ENCODE measurements around the gene SERPINC1.
"Not testable (repeated sequence)": the region's sequence is repeated elsewhere in the genome, so short reads cannot be mapped to it uniquely, and the experiment has no call there.

The SERPINC1 gene

GRCh38 chr1:173889885-173890284 lies 27.2 kb downstream of the SERPINC1 start:
- no peak for DNase-seq (ENCODE audit: low spot score)

- no peak for DNase-seq (ENCODE audit: low spot score)
These were observed 28.4 kb downstream of the SERPINC1 start for GRCh38 chr1:173888749-173889148.

GRCh38 chr1:173887627-173888026 lies 29.5 kb downstream of the SERPINC1 start:
- DNase-seq (ENCODE audit: low spot score) = no peak

GRCh38 chr1:173886746-173887611 lies 30.1 kb downstream of the SERPINC1 start:
- no peak for DNase-seq (ENCODE audit: low spot score)

GRCh38 chr1:173884701-173885100 lies 32.4 kb downstream of the SERPINC1 start:
- no peak for DNase-seq (ENCODE audit: low spot score)

- DNase-seq (ENCODE audit: low spot score) = not testable (repeated sequence)
These were observed 36.0 kb downstream of the SERPINC1 start for GRCh38 chr1:173881117-173881516.

GRCh38 chr1:173878251-173878650 lies 38.9 kb downstream of the SERPINC1 start:
- DNase-seq (ENCODE audit: low spot score) = no peak

- DNase-seq (ENCODE audit: low spot score) = no peak
These were observed 40.4 kb downstream of the SERPINC1 start for GRCh38 chr1:173876732-173877131.

- DNase-seq (ENCODE audit: low spot score) = no peak
These were observed 45.6 kb downstream of the SERPINC1 start for GRCh38 chr1:173871500-173871899.

GRCh38 chr1:173871091-173871490 lies 46.0 kb downstream of the SERPINC1 start:
- DNase-seq (ENCODE audit: low spot score) = no peak

GRCh38 chr1:173870252-173871075 lies 46.7 kb downstream of the SERPINC1 start:
- DNase-seq (ENCODE audit: low spot score) = peak; percentile 46

GRCh38 chr1:173869021-173869359 lies 48.1 kb downstream of the SERPINC1 start:
- DNase-seq (ENCODE audit: low spot score) = no peak

- DNase-seq (ENCODE audit: low spot score) = peak; percentile 95
These were observed 48.7 kb downstream of the SERPINC1 start, which contains the start of gene ZBTB37 for GRCh38 chr1:173868266-173869020. ZBTB37 (plus strand) TSS chr1:173868380; CDS start chr1:173870226, 1,846 bp downstream.

GRCh38 chr1:173867753-173868265 lies 49.3 kb downstream of the SERPINC1 start, which contains the start of gene GAS5:
GAS5 (minus strand) TSS chr1:173867989.
- DNase-seq (ENCODE audit: low spot score) = peak; percentile 100

- no peak for DNase-seq (ENCODE audit: low spot score)
These were observed 49.9 kb downstream of the SERPINC1 start for GRCh38 chr1:173867141-173867752.

GRCh38 chr1:173866413-173867115 lies 50.6 kb downstream of the SERPINC1 start:
- no peak for DNase-seq (ENCODE audit: low spot score)

- no peak for DNase-seq (ENCODE audit: low spot score)
These were observed 51.5 kb downstream of the SERPINC1 start for GRCh38 chr1:173865468-173866164.

- DNase-seq (ENCODE audit: low spot score) = peak; percentile 35
These were observed 52.8 kb downstream of the SERPINC1 start for GRCh38 chr1:173864179-173864867.
